ENCODE measurements around the gene LTBP1.

DNA sequence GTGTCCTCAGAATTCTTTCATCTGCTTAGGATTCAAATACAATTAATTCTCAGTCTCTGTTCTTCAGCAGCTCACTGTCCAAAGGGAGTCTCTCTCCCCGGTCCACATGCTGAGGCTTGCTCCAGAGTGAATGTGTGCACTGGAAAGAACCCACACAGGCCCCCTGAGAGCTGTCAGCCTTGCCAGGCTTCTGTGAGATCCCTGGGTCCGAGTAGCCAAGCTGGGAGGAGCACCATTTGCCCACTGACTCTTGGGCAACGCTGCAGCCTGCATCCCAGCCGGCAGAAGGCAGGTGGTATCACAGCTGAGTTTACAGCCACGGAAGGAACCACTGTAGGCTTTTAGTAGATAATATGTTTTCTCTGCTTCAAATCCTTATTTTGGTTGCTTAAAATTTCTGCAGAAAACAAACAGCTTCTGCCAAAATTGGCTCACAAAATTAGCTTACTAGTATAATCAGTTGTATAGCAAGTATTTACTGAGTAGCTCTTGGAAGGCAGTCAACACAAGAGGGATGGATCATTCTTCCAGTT lies 21.4 kb upstream of the LTBP1 start:
- TF ChIP-seq POLR2A (IDR thresholded peaks at IDR 0.05; ENCODE audit: low read depth, low read length): no peak
- no peak for TF ChIP-seq POLR2AphosphoS5 (IDR thresholded peaks at IDR 0.05; ENCODE audit: low read depth, low read length)
- TF ChIP-seq TAF1 (IDR thresholded peaks at IDR 0.05; ENCODE audit: borderline replicate concordance, low read depth, low read length): no peak

Measured in GM12892 (cell line).